Measurements from ENCODE around the gene KDM2A.

Gene KDM2A

GRCh38 chr11:67073908-67074307 lies 45.2 kb upstream of the KDM2A start:
- Histone ChIP-seq H3K27me3 (ENCODE audit: control insufficient read depth in 3 of 3, insufficient read depth in 3 of 3, low read depth in 1 of 3, low read length in 3 of 3) (peaks cover 0 to 31% (median 0%) of the 10 kb centered on the region in 3 experiments), H2BK12ac (ENCODE audit: low read length) (no peak overlapping the region), H3K9ac (ENCODE audit: low read depth, low read length, poor library complexity) (no peak overlapping the region), H2BK15ac (ENCODE audit: low read length) (no peak overlapping the region), H3K14ac (ENCODE audit: low read length) (no peak overlapping the region), H3K4ac (ENCODE audit: low read length) (no peak overlapping the region), H3K27ac (replicated peaks; ENCODE audit: low read length) (no peak overlapping the region), H4K8ac (ENCODE audit: low read depth, low read length) (no peak overlapping the region), H3K36me3 (replicated peaks in 1 of 2; ENCODE audit: control insufficient read depth in 2 of 2, insufficient read depth in 2 of 2, low read length in 2 of 2) (no peaks in the 10 kb centered on the region), H3K9me3 (replicated peaks in 1 of 2; ENCODE audit: control insufficient read depth in 2 of 2, insufficient read depth in 1 of 2, low read depth in 1 of 2, low read length in 2 of 2) (no peaks in the 10 kb centered on the region), H3K18ac (ENCODE audit: low read length) (no peak overlapping the region), H2AFZ (ENCODE audit: low read length) (no peak overlapping the region), H3K23ac (ENCODE audit: low read depth, low read length, poor library complexity) (no peak overlapping the region), H3K79me1 (ENCODE audit: low read depth, low read length) (no peaks in the 10 kb centered on the region), H3K4me3 (ENCODE audit: low read length in 2 of 2) (no peak overlapping the region), H3K4me2 (ENCODE audit: insufficient read depth, low read length, poor library complexity, severe bottlenecking) (no peak overlapping the region), H3K4me1 (ENCODE audit: control insufficient read depth in 2 of 2, insufficient read depth in 1 of 2, low read depth in 1 of 2, low read length in 2 of 2) (no peaks in the 10 kb centered on the region), H2BK5ac (ENCODE audit: low read length) (no peak overlapping the region), H4K91ac (ENCODE audit: low read depth, low read length, poor library complexity) (no peak overlapping the region), H2BK120ac (ENCODE audit: low read depth, low read length) (no peak overlapping the region), H2AK5ac (ENCODE audit: low read depth, low read length) (no peak overlapping the region)
- no CpG with 5 or more reads among the region's 9 CpGs for WGBS, 2 donors (ENCODE audit: extremely low coverage in 2 of 2, insufficient read length in 2 of 2, insufficient replicate concordance in 1 of 2)
- no peak for DNase-seq (ENCODE audit: low spot score)

- no peak overlapping the region for H2BK15ac ChIP-seq (ENCODE audit: low read length)
- H2BK12ac ChIP-seq (ENCODE audit: low read length), result no peak overlapping the region
- no peaks in the 10 kb centered on the region for H3K4me1 ChIP-seq (ENCODE audit: control insufficient read depth in 2 of 2, insufficient read depth in 1 of 2, low read depth in 1 of 2, low read length in 2 of 2)
- no peak overlapping the region for H3K27ac ChIP-seq (replicated peaks; ENCODE audit: low read length)
- no peak overlapping the region for H3K18ac ChIP-seq (ENCODE audit: low read length)
- no peak overlapping the region for H2BK5ac ChIP-seq (ENCODE audit: low read length)
- no peak overlapping the region for H3K4me3 ChIP-seq (ENCODE audit: low read length in 2 of 2)
- H3K4me2 ChIP-seq (ENCODE audit: insufficient read depth, low read length, poor library complexity, severe bottlenecking), result no peak overlapping the region
- no peak overlapping the region for H4K8ac ChIP-seq (ENCODE audit: low read depth, low read length)
- whole genome bisulfite sequencing, 2 donors (ENCODE audit: extremely low coverage in 2 of 2, insufficient read length in 2 of 2, insufficient replicate concordance in 1 of 2), result no CpG with 5 or more reads among the region's 6 CpGs
- H3K4ac ChIP-seq (ENCODE audit: low read length), result no peak overlapping the region
- no peaks in the 10 kb centered on the region for H3K36me3 ChIP-seq (replicated peaks in 1 of 2; ENCODE audit: control insufficient read depth in 2 of 2, insufficient read depth in 2 of 2, low read length in 2 of 2)
- H2AK5ac ChIP-seq (ENCODE audit: low read depth, low read length), result no peak overlapping the region
- H3K27me3 ChIP-seq (ENCODE audit: control insufficient read depth in 3 of 3, insufficient read depth in 3 of 3, low read depth in 1 of 3, low read length in 3 of 3), result peaks cover 0 to 27% (median 0%) of the 10 kb centered on the region in 3 experiments
- H3K79me1 ChIP-seq (ENCODE audit: low read depth, low read length), result no peaks in the 10 kb centered on the region
- H3K9me3 ChIP-seq (replicated peaks in 1 of 2; ENCODE audit: control insufficient read depth in 2 of 2, insufficient read depth in 1 of 2, low read depth in 1 of 2, low read length in 2 of 2), result no peaks in the 10 kb centered on the region
- no peak overlapping the region for H3K23ac ChIP-seq (ENCODE audit: low read depth, low read length, poor library complexity)
- H3K9ac ChIP-seq (ENCODE audit: low read depth, low read length, poor library complexity), result no peak overlapping the region
- no peak for DNase-seq (ENCODE audit: low spot score)
- H2AFZ ChIP-seq (ENCODE audit: low read length), result no peak overlapping the region
- H4K91ac ChIP-seq (ENCODE audit: low read depth, low read length, poor library complexity), result no peak overlapping the region
- no peak overlapping the region for H2BK120ac ChIP-seq (ENCODE audit: low read depth, low read length)
- no peak overlapping the region for H3K14ac ChIP-seq (ENCODE audit: low read length)
Measured at GRCh38 chr11:67076202-67076601, 42.9 kb upstream of the KDM2A start.

- no peaks in the 10 kb centered on the region for H3K9me3 ChIP-seq (replicated peaks in 1 of 2; ENCODE audit: control insufficient read depth in 2 of 2, insufficient read depth in 1 of 2, low read depth in 1 of 2, low read length in 2 of 2)
- H2AK5ac ChIP-seq (ENCODE audit: low read depth, low read length), result no peak overlapping the region
Measured at GRCh38 chr11:67079065-67079705, 39.9 kb upstream of the KDM2A start.

DNA sequence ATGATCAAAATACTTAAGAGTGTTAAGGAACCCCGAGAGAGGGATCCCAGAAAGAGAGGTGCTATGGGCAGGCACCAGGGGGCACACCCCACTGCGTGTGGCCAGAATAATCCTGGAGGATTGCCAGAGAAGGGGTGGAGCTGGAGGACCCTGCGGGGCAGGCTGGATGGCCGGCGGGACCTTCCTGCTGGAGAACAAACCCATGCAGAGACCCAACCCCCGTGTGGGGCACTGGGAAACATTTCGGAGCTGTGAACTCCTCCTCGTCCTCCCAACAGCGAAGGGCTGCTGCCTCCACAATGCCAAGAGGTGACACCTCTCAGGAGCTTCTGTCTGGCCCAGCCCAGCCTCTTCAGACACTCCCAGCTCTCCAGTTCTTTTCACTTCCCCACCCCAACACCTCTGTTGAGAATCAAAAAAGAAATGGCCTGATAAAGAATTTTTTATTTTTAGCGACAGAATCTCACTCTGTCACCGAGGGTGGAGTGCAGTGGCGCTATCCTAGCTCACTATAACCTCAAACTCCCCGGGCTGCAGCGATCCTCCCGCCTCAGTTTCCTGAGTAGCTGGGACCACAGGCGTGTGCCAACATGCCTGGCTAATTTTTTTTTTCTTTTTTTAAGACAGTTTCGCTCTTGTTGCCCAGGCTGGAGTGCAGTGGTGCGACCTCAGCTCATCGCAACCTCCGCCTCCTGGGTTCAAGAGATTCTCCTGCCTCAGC lies 36.8 kb upstream of the KDM2A start:
- Histone ChIP-seq H2BK5ac (ENCODE audit: low read length) (no peak overlapping the region), H3K36me3 (replicated peaks in 1 of 2; ENCODE audit: control insufficient read depth in 2 of 2, insufficient read depth in 2 of 2, low read length in 2 of 2) (no peaks in the 10 kb centered on the region), H2BK15ac (ENCODE audit: low read length) (no peak overlapping the region), H3K18ac (ENCODE audit: low read length) (peak overlapping the region; percentile 83), H3K27ac (replicated peaks; ENCODE audit: low read length) (no peak overlapping the region), H3K4me1 (ENCODE audit: control insufficient read depth in 2 of 2, insufficient read depth in 1 of 2, low read depth in 1 of 2, low read length in 2 of 2) (peaks cover 0 to 4% of the 10 kb centered on the region in 2 donors), H3K9ac (ENCODE audit: low read depth, low read length, poor library complexity) (no peak overlapping the region), H3K27me3 (ENCODE audit: control insufficient read depth in 3 of 3, insufficient read depth in 3 of 3, low read depth in 1 of 3, low read length in 3 of 3) (peaks cover 0 to 11% (median 0%) of the 10 kb centered on the region in 3 experiments), H3K4ac (ENCODE audit: low read length) (no peak overlapping the region), H3K9me3 (replicated peaks in 1 of 2; ENCODE audit: control insufficient read depth in 2 of 2, insufficient read depth in 1 of 2, low read depth in 1 of 2, low read length in 2 of 2) (no peaks in the 10 kb centered on the region), H2AFZ (ENCODE audit: low read length) (peak overlapping the region; percentile 83), H3K79me1 (ENCODE audit: low read depth, low read length) (no peaks in the 10 kb centered on the region), H2BK12ac (ENCODE audit: low read length) (no peak overlapping the region), H3K14ac (ENCODE audit: low read length) (no peak overlapping the region), H4K8ac (ENCODE audit: low read depth, low read length) (no peak overlapping the region), H4K91ac (ENCODE audit: low read depth, low read length, poor library complexity) (no peak overlapping the region), H2AK5ac (ENCODE audit: low read depth, low read length) (peak overlapping the region; percentile 9), H3K4me3 (ENCODE audit: low read length in 2 of 2) (no peak overlapping the region), H2BK120ac (ENCODE audit: low read depth, low read length) (no peak overlapping the region), H3K4me2 (ENCODE audit: insufficient read depth, low read length, poor library complexity, severe bottlenecking) (peak overlapping the region; percentile 32), H3K23ac (ENCODE audit: low read depth, low read length, poor library complexity) (no peak overlapping the region)
- no CpG with 5 or more reads among the region's 20 CpGs for WGBS, 2 donors (ENCODE audit: extremely low coverage in 2 of 2, insufficient read length in 2 of 2, insufficient replicate concordance in 1 of 2)
- DNase-seq (ENCODE audit: low spot score), result no peak

More at GRCh38 chr11:67079065-67079705, 39.9 kb upstream of the KDM2A start:
- H2AFZ ChIP-seq (ENCODE audit: low read length), result peak overlapping the region; percentile 21
- no peak overlapping the region for H2BK120ac ChIP-seq (ENCODE audit: low read depth, low read length)
- no peak overlapping the region for H4K91ac ChIP-seq (ENCODE audit: low read depth, low read length, poor library complexity)
- H3K27me3 ChIP-seq (ENCODE audit: control insufficient read depth in 3 of 3, insufficient read depth in 3 of 3, low read depth in 1 of 3, low read length in 3 of 3), result peaks cover 0 to 23% (median 0%) of the 10 kb centered on the region in 3 experiments
- H3K9ac ChIP-seq (ENCODE audit: low read depth, low read length, poor library complexity), result no peak overlapping the region
- DNase-seq (ENCODE audit: low spot score), result no peak
- H3K36me3 ChIP-seq (replicated peaks in 1 of 2; ENCODE audit: control insufficient read depth in 2 of 2, insufficient read depth in 2 of 2, low read length in 2 of 2), result no peaks in the 10 kb centered on the region
- H3K79me1 ChIP-seq (ENCODE audit: low read depth, low read length), result no peaks in the 10 kb centered on the region
- no peak overlapping the region for H3K27ac ChIP-seq (replicated peaks; ENCODE audit: low read length)
- no CpG with 5 or more reads among the region's 6 CpGs for WGBS, 2 donors (ENCODE audit: extremely low coverage in 2 of 2, insufficient read length in 2 of 2, insufficient replicate concordance in 1 of 2)
- H3K18ac ChIP-seq (ENCODE audit: low read length), result no peak overlapping the region
- H3K4ac ChIP-seq (ENCODE audit: low read length), result no peak overlapping the region
- H2BK5ac ChIP-seq (ENCODE audit: low read length), result no peak overlapping the region
- no peak overlapping the region for H4K8ac ChIP-seq (ENCODE audit: low read depth, low read length)
- no peak overlapping the region for H3K4me3 ChIP-seq (ENCODE audit: low read length in 2 of 2)
- no peak overlapping the region for H2BK12ac ChIP-seq (ENCODE audit: low read length)
- H3K4me1 ChIP-seq (ENCODE audit: control insufficient read depth in 2 of 2, insufficient read depth in 1 of 2, low read depth in 1 of 2, low read length in 2 of 2), result peaks cover 0 to 4% of the 10 kb centered on the region in 2 donors
- no peak overlapping the region for H3K4me2 ChIP-seq (ENCODE audit: insufficient read depth, low read length, poor library complexity, severe bottlenecking)
- H3K14ac ChIP-seq (ENCODE audit: low read length), result no peak overlapping the region
- H2BK15ac ChIP-seq (ENCODE audit: low read length), result no peak overlapping the region
- H3K23ac ChIP-seq (ENCODE audit: low read depth, low read length, poor library complexity), result no peak overlapping the region
